OCI-LY1 (cell line): ENCODE measurements around the gene DGKA.

Source experiments
- H2AFZ ChIP-seq: fragments of 200-600 bp; sonication (generic), shearing (Covaris generic); 2 replicates; pipeline ENCODE4 v1.6.0; 2014; ENCODE audit warnings: antibody characterized with exemption, mild to moderate bottlenecking, low read length
- H3F3A ChIP-seq: fragments of 200-600 bp; sonication (generic), shearing (Covaris generic); 2 replicates; pipeline ENCODE4 v1.6.0; 2014; ENCODE audit warnings: mild to moderate bottlenecking, antibody characterized with exemption, low read length, moderate library complexity; ENCODE audit not compliant: insufficient read depth
- H3K27ac ChIP-seq: fragments of 200-600 bp; sonication (generic); 2 replicates; pipeline ENCODE4 v1.5.1; 2014; ENCODE audit warnings: low read length, mixed run types, mild to moderate bottlenecking, low read depth; ENCODE audit not compliant: poor library complexity, severe bottlenecking
- H3K27me3 ChIP-seq: fragments of 200-600 bp; sonication (generic); 2 replicates; pipeline ENCODE4 v1.6.0; 2014; ENCODE audit warnings: antibody characterized with exemption, mild to moderate bottlenecking, low read length, moderate library complexity; ENCODE audit not compliant: insufficient read depth
- H3K36me3 ChIP-seq: fragments of 200-600 bp; sonication (generic); 2 replicates; pipeline ENCODE4 v1.6.1; 2014; ENCODE audit warnings: mild to moderate bottlenecking, antibody characterized with exemption, low read length, moderate library complexity, mixed read lengths; ENCODE audit not compliant: insufficient read depth
- H3K4me1 ChIP-seq: fragments of 200-600 bp; sonication (generic); 2 replicates; pipeline ENCODE4 v1.5.1; 2014; ENCODE audit warnings: mild to moderate bottlenecking, low read length, moderate library complexity; ENCODE audit not compliant: insufficient read depth, severe bottlenecking
- H3K4me2 ChIP-seq: fragments of 200-600 bp; sonication (generic), shearing (Covaris generic); 2 replicates; pipeline ENCODE4 v1.6.1; 2014; ENCODE audit warnings: low read length
- H3K4me3 ChIP-seq: fragments of 200-600 bp; sonication (generic); 2 replicates; pipeline ENCODE4 v1.5.1; 2014; ENCODE audit warnings: low read length, low read depth, mild to moderate bottlenecking, mixed read lengths; ENCODE audit not compliant: poor library complexity, severe bottlenecking
- H3K79me2 ChIP-seq: fragments of 200-600 bp; shearing (Covaris generic); 2 replicates; pipeline ENCODE4 v1.6.1; 2016; ENCODE audit warnings: mixed run types, low read length, mixed read lengths; ENCODE audit not compliant: insufficient read depth
- H3K9ac ChIP-seq: fragments of 200-600 bp; sonication (generic), shearing (Covaris generic); 2 replicates; pipeline ENCODE4 v1.6.1; 2014; ENCODE audit warnings: mild to moderate bottlenecking, low read length, mixed read lengths
- H3K9me2 ChIP-seq: fragments of 200-600 bp; sonication (generic), shearing (Covaris generic); 2 replicates; pipeline ENCODE4 v1.6.1; 2014; ENCODE audit warnings: low read depth, mild to moderate bottlenecking, low read length, mixed read lengths
- H3K9me3 ChIP-seq: fragments of 200-600 bp; shearing (Covaris generic); 2 replicates; pipeline ENCODE4 v1.6.1; 2014; ENCODE audit warnings: low read length, mixed read lengths
- H4K20me1 ChIP-seq: fragments of 200-600 bp; sonication (generic), shearing (Covaris generic); 2 replicates; pipeline ENCODE4 v1.6.0; 2016; ENCODE audit warnings: mild to moderate bottlenecking, low read length; ENCODE audit not compliant: insufficient read depth
- EZH2 ChIP-seq: fragments of 200-600 bp; sonication (generic), shearing (Covaris generic); IDR thresholded peaks from 2 replicates; pipeline ENCODE4 v1.8.0; 2017; ENCODE audit warnings: borderline replicate concordance, mixed run types, mild to moderate bottlenecking, antibody characterized with exemption, low read length, moderate library complexity, mixed read lengths
- TF ChIP-seq, protein P1 (sequence below): fragments of 200-600 bp; sonication (generic), shearing (Covaris generic); IDR thresholded peaks from 2 replicates; pipeline ENCODE4 v1.5.1; 2017; ENCODE audit warnings: mild to moderate bottlenecking, antibody characterized with exemption, low read length, moderate library complexity, mixed read lengths

Gene DGKA

DNA sequence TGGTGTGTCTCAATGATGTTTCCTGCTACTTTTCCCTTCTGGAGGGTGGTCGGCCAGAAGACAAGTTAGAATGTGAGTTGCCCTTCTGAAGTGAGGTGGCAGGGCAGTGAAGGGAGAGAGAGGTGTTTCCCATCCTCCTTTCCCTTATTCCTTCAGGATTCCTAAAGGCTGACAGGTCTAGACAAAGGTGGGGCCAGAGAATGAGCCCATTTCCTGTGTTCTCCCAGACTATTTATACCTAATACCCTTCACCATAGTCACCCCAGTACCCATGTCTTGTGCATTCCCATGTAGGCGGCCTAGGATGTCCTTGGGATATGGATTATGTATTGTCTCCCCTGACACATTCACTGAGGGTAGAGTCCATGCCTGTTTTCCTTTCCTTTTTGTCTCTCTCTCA, 7.0 kb downstream of the DGKA start:
- H3K4me3 ChIP-seq, result no peak overlapping the region
- no peak for TF ChIP-seq EZH2
- TF ChIP-seq, protein P1, sequence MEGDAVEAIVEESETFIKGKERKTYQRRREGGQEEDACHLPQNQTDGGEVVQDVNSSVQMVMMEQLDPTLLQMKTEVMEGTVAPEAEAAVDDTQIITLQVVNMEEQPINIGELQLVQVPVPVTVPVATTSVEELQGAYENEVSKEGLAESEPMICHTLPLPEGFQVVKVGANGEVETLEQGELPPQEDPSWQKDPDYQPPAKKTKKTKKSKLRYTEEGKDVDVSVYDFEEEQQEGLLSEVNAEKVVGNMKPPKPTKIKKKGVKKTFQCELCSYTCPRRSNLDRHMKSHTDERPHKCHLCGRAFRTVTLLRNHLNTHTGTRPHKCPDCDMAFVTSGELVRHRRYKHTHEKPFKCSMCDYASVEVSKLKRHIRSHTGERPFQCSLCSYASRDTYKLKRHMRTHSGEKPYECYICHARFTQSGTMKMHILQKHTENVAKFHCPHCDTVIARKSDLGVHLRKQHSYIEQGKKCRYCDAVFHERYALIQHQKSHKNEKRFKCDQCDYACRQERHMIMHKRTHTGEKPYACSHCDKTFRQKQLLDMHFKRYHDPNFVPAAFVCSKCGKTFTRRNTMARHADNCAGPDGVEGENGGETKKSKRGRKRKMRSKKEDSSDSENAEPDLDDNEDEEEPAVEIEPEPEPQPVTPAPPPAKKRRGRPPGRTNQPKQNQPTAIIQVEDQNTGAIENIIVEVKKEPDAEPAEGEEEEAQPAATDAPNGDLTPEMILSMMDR, result no peak
- H4K20me1 ChIP-seq, result no peaks in the 10 kb centered on the region
- no peak overlapping the region for H3K9ac ChIP-seq
- H3K9me3 ChIP-seq, result no peaks in the 10 kb centered on the region
- H3K79me2 ChIP-seq, result peaks cover 5% of the 10 kb centered on the region
- H3K27ac ChIP-seq, result no peak overlapping the region
- H2AFZ ChIP-seq, result no peak overlapping the region
- H3K27me3 ChIP-seq, result no peaks in the 10 kb centered on the region
- no peaks in the 10 kb centered on the region for H3K9me2 ChIP-seq
- peaks cover 20% of the 10 kb centered on the region for H3K4me1 ChIP-seq
- no peak overlapping the region for H3K4me2 ChIP-seq
- peaks cover 10% of the 10 kb centered on the region for H3F3A ChIP-seq
- H3K36me3 ChIP-seq, result peaks cover 95% of the 10 kb centered on the region

DNA sequence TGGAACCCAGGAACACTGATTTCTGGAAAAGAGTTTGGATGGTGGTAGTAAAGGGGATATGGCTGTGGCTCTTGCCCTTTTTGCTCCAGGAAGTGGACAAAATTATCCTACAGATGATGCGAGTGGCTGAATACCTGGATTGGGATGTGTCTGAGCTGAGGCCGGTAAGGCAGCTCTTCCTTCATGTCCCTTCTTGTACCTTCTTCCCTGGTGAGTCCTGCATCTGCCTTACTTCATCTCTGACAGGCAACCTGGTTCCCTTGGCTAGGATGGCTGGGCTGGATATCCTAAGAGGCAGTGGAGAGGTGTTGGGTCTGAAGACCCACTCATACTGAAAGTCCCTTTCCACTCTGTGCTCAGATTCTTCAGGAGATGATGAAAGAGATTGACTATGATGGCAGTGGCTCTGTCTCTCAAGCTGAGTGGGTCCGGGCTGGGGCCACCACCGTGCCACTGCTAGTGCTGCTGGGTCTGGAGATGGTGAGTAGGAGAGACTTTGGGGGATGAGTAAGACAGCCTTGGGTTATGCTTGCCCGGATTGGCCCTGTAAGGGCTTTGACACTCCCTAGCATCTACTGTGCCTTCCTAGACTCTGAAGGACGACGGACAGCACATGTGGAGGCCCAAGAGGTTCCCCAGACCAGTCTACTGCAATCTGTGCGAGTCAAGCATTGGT, 8.0 kb downstream of the DGKA start:
- TF ChIP-seq, protein P1, result no peak
- no peak for TF ChIP-seq EZH2
- Histone ChIP-seq H3K27me3 (no peaks in the 10 kb centered on the region), H3F3A (peaks cover 10% of the 10 kb centered on the region), H3K9me3 (no peaks in the 10 kb centered on the region), H3K9ac (no peak overlapping the region; the same call in 1 of the 2 replicates), H3K4me2 (no peak overlapping the region), H4K20me1 (no peaks in the 10 kb centered on the region), H3K79me2 (no peaks in the 10 kb centered on the region), H2AFZ (no peak overlapping the region), H3K27ac (peak overlapping the region; percentile 45), H3K9me2 (no peaks in the 10 kb centered on the region), H3K4me3 (no peak overlapping the region), H3K4me1 (peaks cover 10% of the 10 kb centered on the region), H3K36me3 (peaks cover 98% of the 10 kb centered on the region)

DNA sequence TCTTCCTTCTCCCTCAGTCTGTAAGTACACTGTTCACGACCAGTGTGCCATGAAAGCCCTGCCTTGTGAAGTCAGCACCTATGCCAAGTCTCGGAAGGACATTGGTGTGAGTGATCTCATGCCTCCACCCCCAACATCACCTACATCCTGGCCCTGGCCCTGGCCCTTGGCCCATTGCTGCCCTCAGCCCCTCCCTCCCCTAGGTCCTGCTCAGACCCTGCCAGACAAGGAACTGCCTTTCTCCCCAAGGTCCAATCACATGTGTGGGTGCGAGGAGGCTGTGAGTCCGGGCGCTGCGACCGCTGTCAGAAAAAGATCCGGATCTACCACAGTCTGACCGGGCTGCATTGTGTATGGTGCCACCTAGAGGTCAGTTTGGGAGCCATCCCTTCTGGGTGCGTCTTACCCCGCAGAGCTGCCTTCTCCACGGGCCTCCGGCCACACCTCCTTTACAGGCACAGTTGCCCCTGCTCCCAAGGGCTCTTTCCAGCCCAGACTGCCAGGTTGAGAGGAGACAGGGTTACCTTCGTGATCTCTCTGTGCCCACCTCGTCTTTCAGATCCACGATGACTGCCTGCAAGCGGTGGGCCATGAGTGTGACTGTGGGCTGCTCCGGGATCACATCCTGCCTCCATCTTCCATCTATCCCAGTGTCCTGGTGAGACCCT, 9.2 kb downstream of the DGKA start:
- H3K36me3 ChIP-seq, result peaks cover 97% of the 10 kb centered on the region
- peak overlapping the region; percentile 34; the same call in 1 of the 2 replicates for H3K4me2 ChIP-seq
- H3K9ac ChIP-seq, result no peak overlapping the region; the same call in 1 of the 2 replicates
- no peak overlapping the region for H3K4me3 ChIP-seq
- H3K9me3 ChIP-seq, result no peaks in the 10 kb centered on the region
- no peaks in the 10 kb centered on the region for H3K27me3 ChIP-seq
- H4K20me1 ChIP-seq, result no peaks in the 10 kb centered on the region
- TF ChIP-seq EZH2, result no peak
- TF ChIP-seq, protein P1, result peak; percentile 87
- no peak overlapping the region for H2AFZ ChIP-seq
- no peaks in the 10 kb centered on the region for H3K9me2 ChIP-seq
- H3K79me2 ChIP-seq, result no peaks in the 10 kb centered on the region
- H3F3A ChIP-seq, result peaks cover 10% of the 10 kb centered on the region
- H3K4me1 ChIP-seq, result peaks cover 7% of the 10 kb centered on the region
- peak overlapping the region; percentile 45 for H3K27ac ChIP-seq
